ENCODE results near the gene FAM180A. TPM values are rescaled to one million over a fixed set of nuclear protein-coding genes. Genes with fewer than 3 reads are reported as not detected.

The FAM180A gene
- polyA plus RNA-seq, 1 experiment, result 5.5 TPM

- POLR2A ChIA-PET, result no interaction called here
- TF ChIP-seq CTCF (IDR thresholded peaks at IDR 0.05; ENCODE audit: low read depth, low read length), result no peak
- Histone ChIP-seq H3K9me3 (ENCODE audit: control insufficient read depth, insufficient read depth, low read length) (no peaks in the 10 kb centered on the region; the same call in 1 of the 2 replicates), H3K4me3 (ENCODE audit: low read depth, low read length) (no peak overlapping the region), H3K27ac (ENCODE audit: low read depth, low read length) (no peak overlapping the region), H3K27me3 (ENCODE audit: control insufficient read depth, insufficient read depth, low read length) (no peaks in the 10 kb centered on the region)
- CTCF ChIA-PET, result interaction anchor here (1.5 kb wide), 1 partner anchor 30 kb away, joined by 3 read pairs; no protein-coding TSS in a partner anchor
- no peak for DNase-seq (ENCODE audit: low read depth, low spot score)
Observed at GRCh38 chr7:135736586-135737305, 11.9 kb downstream of the FAM180A start.

GRCh38 chr7:135734343-135734689 lies 14.3 kb downstream of the FAM180A start:
- no peak for DNase-seq (ENCODE audit: low read depth, low spot score)
- no peaks in the 10 kb centered on the region for H3K27me3 ChIP-seq (ENCODE audit: control insufficient read depth, insufficient read depth, low read length)
- H3K9me3 ChIP-seq (ENCODE audit: control insufficient read depth, insufficient read depth, low read length), result no peaks in the 10 kb centered on the region; the same call in 1 of the 2 replicates
- POLR2A ChIA-PET, result interaction anchor here (0.6 kb wide), 1 partner anchor 44 kb away, joined by 10 read pairs; no protein-coding TSS in a partner anchor
- TF ChIP-seq CTCF (IDR thresholded peaks at IDR 0.05; ENCODE audit: low read depth, low read length), result no peak
- CTCF ChIA-PET, result interaction anchor here (1.1 kb wide), 1 partner anchor 113 kb away, joined by 3 read pairs; no protein-coding TSS in a partner anchor
- no peak overlapping the region for H3K27ac ChIP-seq (ENCODE audit: low read depth, low read length)
- no peak overlapping the region for H3K4me3 ChIP-seq (ENCODE audit: low read depth, low read length)

GRCh38 chr7:135733603-135734342 lies 14.8 kb downstream of the FAM180A start:
- Histone ChIP-seq H3K27ac (ENCODE audit: low read depth, low read length) (no peak overlapping the region), H3K27me3 (ENCODE audit: control insufficient read depth, insufficient read depth, low read length) (no peaks in the 10 kb centered on the region), H3K4me3 (ENCODE audit: low read depth, low read length) (no peak overlapping the region), H3K9me3 (ENCODE audit: control insufficient read depth, insufficient read depth, low read length) (no peaks in the 10 kb centered on the region; the same call in 1 of the 2 replicates)
- TF ChIP-seq CTCF (IDR thresholded peaks at IDR 0.05; ENCODE audit: low read depth, low read length), result no peak
- ChIA-PET POLR2A (interaction anchor here (0.6 kb wide), 1 partner anchor 44 kb away, joined by 10 read pairs; no protein-coding TSS in a partner anchor), CTCF (interaction anchor here (1.1 kb wide), 1 partner anchor 113 kb away, joined by 3 read pairs; no protein-coding TSS in a partner anchor)
- no peak for DNase-seq (ENCODE audit: low read depth, low spot score)

GRCh38 chr7:135731131-135731530 lies 17.5 kb downstream of the FAM180A start:
- ChIA-PET POLR2A (no interaction called here), CTCF (interaction anchor here (1.1 kb wide), 1 partner anchor 21 kb away, joined by 3 read pairs; no protein-coding TSS in a partner anchor)
- Histone ChIP-seq H3K27me3 (ENCODE audit: control insufficient read depth, insufficient read depth, low read length) (no peaks in the 10 kb centered on the region), H3K9me3 (ENCODE audit: control insufficient read depth, insufficient read depth, low read length) (no peaks in the 10 kb centered on the region; the same call in 1 of the 2 replicates), H3K27ac (ENCODE audit: low read depth, low read length) (no peak overlapping the region), H3K4me3 (ENCODE audit: low read depth, low read length) (no peak overlapping the region)
- no peak for DNase-seq (ENCODE audit: low read depth, low spot score)
- no peak for TF ChIP-seq CTCF (IDR thresholded peaks at IDR 0.05; ENCODE audit: low read depth, low read length)

- CTCF ChIA-PET, result no interaction called here
- Histone ChIP-seq H3K27ac (ENCODE audit: low read depth, low read length) (no peak overlapping the region), H3K9me3 (ENCODE audit: control insufficient read depth, insufficient read depth, low read length) (no peaks in the 10 kb centered on the region; the same call in 1 of the 2 replicates), H3K4me3 (ENCODE audit: low read depth, low read length) (no peak overlapping the region), H3K27me3 (ENCODE audit: control insufficient read depth, insufficient read depth, low read length) (no peaks in the 10 kb centered on the region)
- POLR2A ChIA-PET, result no interaction called here
- DNase-seq (ENCODE audit: low read depth, low spot score), result no peak
- no peak for TF ChIP-seq CTCF (IDR thresholded peaks at IDR 0.05; ENCODE audit: low read depth, low read length)
Observed at GRCh38 chr7:135729230-135729629, 19.4 kb downstream of the FAM180A start.
